Upper lobe of left lung (tissue), 6 donors: Measurements from ENCODE around the gene SLC8B1. TPM values are rescaled to one million over a fixed set of nuclear protein-coding genes. Genes with fewer than 3 reads are reported as not detected.

Experiments used
- ATAC-seq, 2 donors: fragments of 200-7000 bp; cut with Tn5 transposase; one replicate each; pipeline ENCODE4 v1.9.1; 2022; ENCODE audit warnings: mild to moderate bottlenecking in 2 of 2, moderate library complexity in 2 of 2; ENCODE audit not compliant: low FRiP score in 2 of 2
- DNase-seq, 2 donors: peaks; one replicate each; pipeline ENCODE4 v3.0.0-alpha.2; 2019 to 2020
- H3K27ac ChIP-seq, 4 donors: fragments of 200-600 bp; sonication (generic); one replicate each; pipeline ENCODE4 v1.5.1; 2016 to 2019
- H3K27me3 ChIP-seq, 4 donors: fragments of 200-600 bp; sonication (generic); one replicate each; pipeline ENCODE4 v1.5.1; 2017 to 2019
- H3K36me3 ChIP-seq, 4 donors: fragments of 200-600 bp; sonication (generic); one replicate each; pipeline ENCODE4 v1.5.1; 2016 to 2019
- H3K4me1 ChIP-seq, 4 donors: fragments of 200-600 bp; sonication (generic); one replicate each; pipeline ENCODE4 v1.5.1; 2018 to 2019
- H3K4me3 ChIP-seq, 4 donors: fragments of 200-600 bp; sonication (generic); one replicate each; pipeline ENCODE4 v1.5.1; 2017 to 2019; ENCODE audit warnings: mild to moderate bottlenecking in 2 of 4, moderate library complexity in 1 of 4
- H3K9me3 ChIP-seq, 4 donors: fragments of 200-600 bp; sonication (generic); one replicate each; pipeline ENCODE4 v1.5.1; 2018 to 2019
- EP300 ChIP-seq, 4 donors: sonication (generic); formaldehyde crosslinking; IDR thresholded peaks; one replicate each; pipeline ENCODE4 v1.5.1; 2017; ENCODE audit warnings: antibody characterized with exemption in 4 of 4, control low read depth in 2 of 4
- POLR2A ChIP-seq, 4 donors: fragments of 450-650 bp; IDR thresholded peaks; one replicate each; pipeline ENCODE4 v1.5.1; 2016 to 2017; ENCODE audit warnings: antibody characterized with exemption in 4 of 4, mild to moderate bottlenecking in 2 of 4
- POLR2AphosphoS5 ChIP-seq, 2 donors: sonication (generic); formaldehyde crosslinking; IDR thresholded peaks; one replicate each; pipeline ENCODE4 v1.5.1; 2017; ENCODE audit warnings: antibody characterized with exemption in 2 of 2
- WGBS, 2 donors: methylation state at CpG; one replicate each; pipeline ENCODE4 v1.1.5; 2017 to 2018; 5-methylcytosine and 5-hydroxymethylcytosine counted together
- total RNA-seq, 6 donors: library from RNA; depleted of rRNA in 4 of 6; stranded (reverse); fragments of >200 nt in 4 of 6; gene quantifications; one replicate each; pipeline versions ENCODE4 v1.1.0 to v1.2.1, GENCODE V29; 2016 to 2021
- TF ChIP-seq, protein P1 (sequence below), 6 experiments: fragments of 450-650 bp in 4 of 6; fragments of 200-600 bp in 2 of 6; sonication (generic) in 2 of 6; IDR thresholded peaks; one replicate each; pipeline ENCODE4 v1.5.1; 2016 to 2019; ENCODE audit warnings: antibody characterized with exemption in 6 of 6
- donor health status: DM: no; HTN: no; CAD: no; lungs with moderate emphysema.
- donor health status: DM: no; HTN: yes; CAD: no; lungs with severe emphysema.

Gene SLC8B1
- total RNA-seq, 6 donors from 2014 or later, result 35.9 to 189 (median 44.5) TPM

DNA sequence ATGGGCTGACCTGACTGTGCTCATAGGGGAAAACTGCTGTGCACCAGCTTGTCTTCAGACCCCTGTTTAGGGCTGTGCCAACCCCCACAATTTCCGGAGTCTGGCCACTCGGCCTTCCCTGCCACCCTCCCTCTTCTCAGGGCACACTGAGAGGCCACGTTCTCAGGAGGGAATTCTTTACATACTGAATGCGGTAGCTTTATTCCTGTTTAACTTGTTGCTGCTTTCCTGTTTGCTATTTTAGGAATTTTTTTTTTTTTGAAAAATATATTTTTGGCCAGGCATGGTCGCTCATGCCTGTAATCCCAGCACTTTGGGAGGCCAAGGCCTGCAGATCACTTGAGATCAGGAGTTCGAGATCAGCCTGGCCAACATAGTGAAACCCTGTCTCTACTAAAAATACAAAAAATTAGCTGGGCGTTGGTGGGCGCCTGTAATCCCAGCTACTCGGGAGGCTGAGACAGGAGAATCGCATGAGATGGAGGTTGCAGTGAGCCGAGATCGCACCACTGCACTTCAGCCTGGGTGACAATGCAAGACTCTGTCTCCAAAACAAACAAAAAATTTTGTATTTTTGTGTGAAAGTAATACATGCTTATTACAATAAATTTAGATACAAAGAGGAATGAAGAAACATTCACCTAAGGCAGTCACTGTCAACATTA is 74.1 kb downstream of the SLC8B1 start:
- no peaks in the 10 kb centered on the region for H3K27me3 ChIP-seq
- DNase-seq (no peak), ATAC-seq (no peak)
- WGBS, 2 donors, result 68% methylated on average over 12 of the region's 12 CpGs
- H3K4me3 ChIP-seq, result no peak overlapping the region
- H3K9me3 ChIP-seq, result no peaks in the 10 kb centered on the region
- H3K27ac ChIP-seq, result peak overlapping the region; percentile 13 to 79 (median 59)
- peaks cover 0 to 6% (median under 1%) of the 10 kb centered on the region in 4 donors for H3K36me3 ChIP-seq
- TF ChIP-seq, protein P1, sequence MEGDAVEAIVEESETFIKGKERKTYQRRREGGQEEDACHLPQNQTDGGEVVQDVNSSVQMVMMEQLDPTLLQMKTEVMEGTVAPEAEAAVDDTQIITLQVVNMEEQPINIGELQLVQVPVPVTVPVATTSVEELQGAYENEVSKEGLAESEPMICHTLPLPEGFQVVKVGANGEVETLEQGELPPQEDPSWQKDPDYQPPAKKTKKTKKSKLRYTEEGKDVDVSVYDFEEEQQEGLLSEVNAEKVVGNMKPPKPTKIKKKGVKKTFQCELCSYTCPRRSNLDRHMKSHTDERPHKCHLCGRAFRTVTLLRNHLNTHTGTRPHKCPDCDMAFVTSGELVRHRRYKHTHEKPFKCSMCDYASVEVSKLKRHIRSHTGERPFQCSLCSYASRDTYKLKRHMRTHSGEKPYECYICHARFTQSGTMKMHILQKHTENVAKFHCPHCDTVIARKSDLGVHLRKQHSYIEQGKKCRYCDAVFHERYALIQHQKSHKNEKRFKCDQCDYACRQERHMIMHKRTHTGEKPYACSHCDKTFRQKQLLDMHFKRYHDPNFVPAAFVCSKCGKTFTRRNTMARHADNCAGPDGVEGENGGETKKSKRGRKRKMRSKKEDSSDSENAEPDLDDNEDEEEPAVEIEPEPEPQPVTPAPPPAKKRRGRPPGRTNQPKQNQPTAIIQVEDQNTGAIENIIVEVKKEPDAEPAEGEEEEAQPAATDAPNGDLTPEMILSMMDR (IDR thresholded peaks at IDR 0.05), result no peak
- TF ChIP-seq POLR2AphosphoS5 (IDR thresholded peaks at IDR 0.05) (no peak), POLR2A (IDR thresholded peaks at IDR 0.05) (no peak), EP300 (IDR thresholded peaks at IDR 0.05) (no peak)
- peaks cover 27 to 47% (median 41%) of the 10 kb centered on the region in 4 donors for H3K4me1 ChIP-seq

DNA sequence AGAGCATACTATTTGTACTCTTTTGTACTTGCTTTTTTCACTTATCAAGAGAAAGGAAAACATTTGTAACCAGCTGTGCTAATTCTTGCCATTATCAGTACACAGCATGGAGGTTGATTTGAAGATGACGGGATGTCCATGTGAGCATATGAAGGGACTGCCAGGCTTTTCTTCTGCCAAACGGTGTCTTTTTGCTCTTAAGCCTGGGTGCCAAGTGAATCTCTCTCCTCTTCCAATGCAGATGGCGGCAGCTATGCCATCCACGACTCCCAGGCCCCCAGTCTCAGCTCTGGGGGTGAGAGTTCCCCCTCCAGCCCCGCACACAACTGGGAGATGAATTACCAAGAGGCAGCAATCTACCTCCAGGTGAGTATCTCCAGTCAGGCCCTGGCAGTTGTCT is 74.8 kb downstream of the SLC8B1 start:
- Histone ChIP-seq H3K4me1 (peaks cover 27 to 47% (median 41%) of the 10 kb centered on the region in 4 donors), H3K4me3 (no peak overlapping the region), H3K9me3 (no peaks in the 10 kb centered on the region), H3K27me3 (no peaks in the 10 kb centered on the region), H3K36me3 (no peaks in the 10 kb centered on the region), H3K27ac (peak overlapping the region; percentile 13 to 79 (median 59))
- 40 to 65% methylated on average over 3 to 5 of the region's 5 CpGs for WGBS, 2 donors
- TF ChIP-seq POLR2AphosphoS5 (IDR thresholded peaks at IDR 0.05), result no peak
- TF ChIP-seq, protein P1 (IDR thresholded peaks at IDR 0.05), result no peak
- TF ChIP-seq POLR2A (IDR thresholded peaks at IDR 0.05), result no peak
- no peak for TF ChIP-seq EP300 (IDR thresholded peaks at IDR 0.05)
- ATAC-seq, result no peak
- no peak for DNase-seq

DNA sequence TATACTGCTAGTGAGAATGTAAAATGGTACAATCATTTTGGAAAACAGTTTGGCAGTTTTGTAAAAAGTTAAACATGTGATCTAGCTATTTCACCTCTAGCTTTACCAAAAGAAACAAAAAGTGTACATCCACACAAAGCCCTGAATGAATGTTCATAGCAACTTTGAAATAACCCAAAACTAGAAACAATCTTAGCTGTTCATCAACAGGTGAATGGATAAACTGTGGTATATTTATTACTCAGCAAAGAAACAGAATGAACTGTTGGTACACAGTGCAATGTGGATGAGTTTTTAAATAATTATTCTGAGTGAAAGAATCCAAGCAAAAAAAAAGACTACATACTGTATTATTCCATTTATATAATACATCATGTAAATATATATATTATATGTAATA is 77.3 kb downstream of the SLC8B1 start:
- Histone ChIP-seq H3K27ac (no peak overlapping the region), H3K36me3 (peaks cover 0 to 3% (median 0%) of the 10 kb centered on the region in 4 donors), H3K4me3 (no peak overlapping the region), H3K27me3 (no peaks in the 10 kb centered on the region), H3K9me3 (no peaks in the 10 kb centered on the region), H3K4me1 (peaks cover 24 to 40% (median 39%) of the 10 kb centered on the region in 4 donors)
- DNase-seq (no peak), ATAC-seq (no peak)
- TF ChIP-seq POLR2AphosphoS5 (IDR thresholded peaks at IDR 0.05), result no peak
- TF ChIP-seq, protein P1 (IDR thresholded peaks at IDR 0.05), result no peak
- TF ChIP-seq POLR2A (IDR thresholded peaks at IDR 0.05), result no peak
- no peak for TF ChIP-seq EP300 (IDR thresholded peaks at IDR 0.05)

DNA sequence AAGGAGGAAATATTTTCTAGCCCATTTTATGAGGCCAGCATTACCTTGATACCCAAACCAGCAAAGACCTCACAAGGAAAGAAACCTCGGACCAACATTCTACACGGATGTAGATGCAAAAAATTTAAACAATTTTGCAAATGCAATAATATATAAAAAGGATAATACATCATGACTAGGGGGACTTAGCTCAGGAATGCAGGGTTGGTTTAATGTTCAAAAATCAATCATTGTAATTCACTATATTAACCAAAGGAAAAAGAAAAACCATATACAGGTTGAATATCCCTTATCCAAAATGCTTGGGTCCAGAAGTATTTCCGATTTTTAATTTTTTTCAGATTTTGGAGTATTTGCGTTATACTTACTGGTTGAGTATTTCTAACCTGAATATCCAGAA is 80.6 kb downstream of the SLC8B1 start:
- WGBS, 2 donors, result 95 to 97% methylated on average over 4 of the region's 4 CpGs

More for the DNA sequence above, 80.6 kb downstream of the SLC8B1 start:
- Histone ChIP-seq H3K27me3 (no peaks in the 10 kb centered on the region), H3K4me3 (no peak overlapping the region), H3K36me3 (peaks cover 0 to 13% (median 6%) of the 10 kb centered on the region in 4 donors), H3K9me3 (no peaks in the 10 kb centered on the region), H3K4me1 (peaks cover 0 to 11% (median 8%) of the 10 kb centered on the region in 4 donors), H3K27ac (no peak overlapping the region)
- TF ChIP-seq EP300 (IDR thresholded peaks at IDR 0.05) (no peak), POLR2A (IDR thresholded peaks at IDR 0.05) (no peak), POLR2AphosphoS5 (IDR thresholded peaks at IDR 0.05) (no peak)
- TF ChIP-seq, protein P1 (IDR thresholded peaks at IDR 0.05), result no peak
- no peak for ATAC-seq
- DNase-seq, result no peak
